Suprapubic skin (tissue), 4 donors: ENCODE results near the gene SCYL3. TPM values are rescaled to one million over a fixed set of nuclear protein-coding genes. Genes with fewer than 3 reads are reported as not detected.
A peak's percentile ranks its signal among the peaks of the same experiment; 100 is the strongest.
"Not testable (repeated sequence)": the region's sequence is repeated elsewhere in the genome, so short reads cannot be mapped to it uniquely, and the experiment has no call there.

Experiments used
- DNase-seq, 2 donors: peaks; one replicate each; pipeline ENCODE4 v3.0.0-alpha.2; 2019; ENCODE audit warnings: low spot score in 2 of 2
- H3K27ac ChIP-seq: fragments of 200-600 bp; sonication (generic); one replicate; pipeline ENCODE4 v1.5.1; 2019
- H3K27me3 ChIP-seq: fragments of 200-600 bp; sonication (generic); one replicate; pipeline ENCODE4 v1.5.1; 2019
- H3K36me3 ChIP-seq: fragments of 200-600 bp; sonication (generic); one replicate; pipeline ENCODE4 v1.5.1; 2019
- H3K4me1 ChIP-seq: fragments of 200-600 bp; sonication (generic); one replicate; pipeline ENCODE4 v1.5.1; 2019
- H3K4me3 ChIP-seq: fragments of 200-600 bp; sonication (generic); one replicate; pipeline ENCODE4 v1.5.1; 2019; ENCODE audit warnings: mild to moderate bottlenecking
- H3K9me3 ChIP-seq: fragments of 200-600 bp; sonication (generic); one replicate; pipeline ENCODE4 v1.5.1; 2019
- CTCF ChIP-seq, 2 donors: fragments of 200-600 bp in 1 of 2; fragments of 450-650 bp in 1 of 2; sonication (generic) in 1 of 2; IDR thresholded peaks; one replicate each; pipeline ENCODE4 v1.5.1; 2016 to 2019; ENCODE audit warnings: antibody characterized with exemption in 2 of 2, mild to moderate bottlenecking in 1 of 2, moderate library complexity in 1 of 2
- EP300 ChIP-seq: sonication (generic); formaldehyde crosslinking; IDR thresholded peaks from one replicate; pipeline ENCODE4 v1.6.1; 2017; ENCODE audit warnings: antibody characterized with exemption
- POLR2A ChIP-seq, 2 donors: fragments of 450-650 bp; IDR thresholded peaks; one replicate each; pipeline ENCODE4 v1.6.1; 2017; ENCODE audit warnings: antibody characterized with exemption in 2 of 2, mild to moderate bottlenecking in 2 of 2, moderate library complexity in 2 of 2
- POLR2AphosphoS5 ChIP-seq, 3 donors: sonication (generic); formaldehyde crosslinking; IDR thresholded peaks; one replicate each; pipeline ENCODE4 v1.6.1; 2017; ENCODE audit warnings: antibody characterized with exemption in 3 of 3
- WGBS: methylation state at CpG from one replicate; pipeline ENCODE4 v1.1.5; 2018; 5-methylcytosine and 5-hydroxymethylcytosine counted together
- total RNA-seq, 4 donors: library from RNA; depleted of rRNA; stranded (reverse); fragments of >200 nt; gene quantifications; one replicate each; pipeline ENCODE4 v1.1.0, GENCODE V29; 2016

SCYL3 gene
- total RNA-seq, 4 donors from 2014 or later = 10.8 to 18.3 (median 14.6) TPM

- Histone ChIP-seq H3K27me3 (no peaks in the 10 kb centered on the region), H3K4me3 (no peak overlapping the region), H3K27ac (no peak overlapping the region), H3K36me3 (peaks cover 5% of the 10 kb centered on the region), H3K4me1 (no peaks in the 10 kb centered on the region), H3K9me3 (no peaks in the 10 kb centered on the region)
- TF ChIP-seq CTCF (IDR thresholded peaks at IDR 0.05) (no peak), POLR2A (IDR thresholded peaks at IDR 0.05) (no peak), EP300 (no peak), POLR2AphosphoS5 (IDR thresholded peaks at IDR 0.05) (no peak)
- 48% methylated on average over 2 of the region's 2 CpGs for WGBS
- DNase-seq = no peak
Measured at GRCh38 chr1:169814265-169814664, 79.4 kb downstream of the SCYL3 start.

GRCh38 chr1:169812131-169812530 lies 81.6 kb downstream of the SCYL3 start:
- Histone ChIP-seq H3K4me1 (no peaks in the 10 kb centered on the region), H3K27me3 (no peaks in the 10 kb centered on the region), H3K27ac (no peak overlapping the region), H3K36me3 (peaks cover 5% of the 10 kb centered on the region), H3K4me3 (no peak overlapping the region), H3K9me3 (no peaks in the 10 kb centered on the region)
- TF ChIP-seq POLR2A (IDR thresholded peaks at IDR 0.05) (no peak), CTCF (IDR thresholded peaks at IDR 0.05) (no peak), EP300 (no peak), POLR2AphosphoS5 (IDR thresholded peaks at IDR 0.05) (no peak)
- WGBS = 93% methylated on average over 2 of the region's 2 CpGs
- no peak for DNase-seq

- not testable (repeated sequence) for H3K9me3 ChIP-seq, H3K27ac ChIP-seq, H3K4me3 ChIP-seq, H3K27me3 ChIP-seq, H3K36me3 ChIP-seq, DNase-seq, H3K4me1 ChIP-seq
Measured at GRCh38 chr1:169811418-169812035, 82.2 kb downstream of the SCYL3 start.

- Histone ChIP-seq H3K27ac (no peak overlapping the region), H3K4me1 (no peaks in the 10 kb centered on the region), H3K36me3 (peaks cover 11% of the 10 kb centered on the region), H3K4me3 (no peak overlapping the region), H3K27me3 (no peaks in the 10 kb centered on the region), H3K9me3 (no peaks in the 10 kb centered on the region)
- no peak for TF ChIP-seq POLR2A (IDR thresholded peaks at IDR 0.05)
- no peak for TF ChIP-seq POLR2AphosphoS5 (IDR thresholded peaks at IDR 0.05)
- TF ChIP-seq CTCF (IDR thresholded peaks at IDR 0.05) = peak; percentile 33 to 41
- no peak for TF ChIP-seq EP300
- no peak for DNase-seq
- WGBS = 56% methylated on average over 4 of the region's 4 CpGs
Measured at GRCh38 chr1:169809370-169810095, 84.2 kb downstream of the SCYL3 start.

GRCh38 chr1:169804941-169805340 lies 88.8 kb downstream of the SCYL3 start:
- DNase-seq = no peak
- no peaks in the 10 kb centered on the region for H3K4me1 ChIP-seq
- 90% methylated on average over 2 of the region's 2 CpGs for WGBS
- H3K4me3 ChIP-seq = no peak overlapping the region
- peaks cover 14% of the 10 kb centered on the region for H3K36me3 ChIP-seq
- no peaks in the 10 kb centered on the region for H3K27me3 ChIP-seq
- H3K9me3 ChIP-seq = no peaks in the 10 kb centered on the region
- TF ChIP-seq CTCF (IDR thresholded peaks at IDR 0.05) (no peak), EP300 (no peak), POLR2A (IDR thresholded peaks at IDR 0.05) (no peak), POLR2AphosphoS5 (IDR thresholded peaks at IDR 0.05) (no peak)
- H3K27ac ChIP-seq = no peak overlapping the region
